Measurements from ENCODE around the gene AP5Z1.

AP5Z1 gene

DNA sequence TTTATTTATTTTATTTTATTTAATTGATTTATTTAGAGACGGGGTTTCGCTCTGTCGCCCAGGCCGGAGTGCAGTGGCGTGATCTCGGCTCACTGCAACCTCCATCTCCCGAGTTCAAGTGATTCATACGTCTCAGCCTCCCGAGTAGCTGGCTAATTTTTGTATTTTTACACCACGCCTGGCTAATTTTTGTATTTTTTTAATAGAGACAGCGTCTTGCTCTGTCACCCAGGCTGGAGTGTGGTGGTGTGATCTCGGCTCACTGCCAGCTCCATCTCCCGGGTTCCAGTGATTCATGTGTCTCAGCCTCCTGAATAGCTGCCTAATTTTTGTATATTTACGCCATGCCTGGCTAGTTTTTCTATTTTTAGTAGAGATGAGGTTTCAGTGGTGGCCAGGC lies 34.2 kb downstream of the AP5Z1 start:
- H3K9me3 Mint-ChIP-seq: no peaks in the 10 kb centered on the region
- no peak for ATAC-seq (replicated peaks)
- H3K4me1 Mint-ChIP-seq (ENCODE audit: low read depth in 2 of 2): peaks cover 3 to 7% of the 10 kb centered on the region in 2 donors
- peak overlapping the region; percentile 74 to 75 for H3K4me3 Mint-ChIP-seq
- no peak overlapping the region for H3K27ac Mint-ChIP-seq
- DNase-seq: no peak
- H3K27me3 Mint-ChIP-seq: peaks cover 25 to 28% of the 10 kb centered on the region in 2 donors
- peaks cover 3% of the 10 kb centered on the region for H3K36me3 Mint-ChIP-seq (ENCODE audit: insufficient read depth)

DNA sequence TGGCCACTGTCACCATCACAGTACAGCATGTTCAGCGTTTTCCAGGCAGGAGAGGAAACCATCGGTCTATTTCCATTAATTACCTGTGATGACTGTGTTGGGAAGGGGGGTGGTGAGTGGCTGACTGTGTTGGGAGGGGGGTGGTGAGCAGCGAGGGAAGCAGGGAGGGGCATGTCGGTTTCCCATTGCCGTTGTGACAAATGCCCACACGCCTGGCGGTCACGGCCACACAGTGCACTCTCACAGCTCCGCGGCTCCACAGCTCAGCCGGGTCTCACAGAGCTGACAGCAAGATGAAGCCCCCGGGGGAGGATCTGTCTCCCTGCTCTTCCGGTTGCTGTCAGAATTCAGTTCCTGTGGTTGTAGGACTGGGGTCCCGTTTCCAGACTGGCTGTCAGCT lies 39.0 kb downstream of the AP5Z1 start:
- Mint-ChIP-seq H3K9me3 (no peaks in the 10 kb centered on the region), H3K4me3 (no peak overlapping the region), H3K36me3 (ENCODE audit: insufficient read depth) (no peaks in the 10 kb centered on the region), H3K27ac (no peak overlapping the region), H3K27me3 (peaks cover 34 to 58% of the 10 kb centered on the region in 2 donors), H3K4me1 (ENCODE audit: low read depth in 2 of 2) (peaks cover 0 to 4% of the 10 kb centered on the region in 2 donors)
- no peak for DNase-seq
- no peak for ATAC-seq (replicated peaks)

- Mint-ChIP-seq H3K9me3 (no peaks in the 10 kb centered on the region), H3K27ac (no peak overlapping the region), H3K27me3 (peaks cover 40 to 64% of the 10 kb centered on the region in 2 donors), H3K36me3 (ENCODE audit: insufficient read depth) (no peaks in the 10 kb centered on the region), H3K4me1 (ENCODE audit: low read depth in 2 of 2) (no peaks in the 10 kb centered on the region), H3K4me3 (no peak overlapping the region)
- ATAC-seq (replicated peaks): no peak
- DNase-seq: no peak
Observed at GRCh38 chr7:4815121-4815520, 39.7 kb downstream of the AP5Z1 start.

DNA sequence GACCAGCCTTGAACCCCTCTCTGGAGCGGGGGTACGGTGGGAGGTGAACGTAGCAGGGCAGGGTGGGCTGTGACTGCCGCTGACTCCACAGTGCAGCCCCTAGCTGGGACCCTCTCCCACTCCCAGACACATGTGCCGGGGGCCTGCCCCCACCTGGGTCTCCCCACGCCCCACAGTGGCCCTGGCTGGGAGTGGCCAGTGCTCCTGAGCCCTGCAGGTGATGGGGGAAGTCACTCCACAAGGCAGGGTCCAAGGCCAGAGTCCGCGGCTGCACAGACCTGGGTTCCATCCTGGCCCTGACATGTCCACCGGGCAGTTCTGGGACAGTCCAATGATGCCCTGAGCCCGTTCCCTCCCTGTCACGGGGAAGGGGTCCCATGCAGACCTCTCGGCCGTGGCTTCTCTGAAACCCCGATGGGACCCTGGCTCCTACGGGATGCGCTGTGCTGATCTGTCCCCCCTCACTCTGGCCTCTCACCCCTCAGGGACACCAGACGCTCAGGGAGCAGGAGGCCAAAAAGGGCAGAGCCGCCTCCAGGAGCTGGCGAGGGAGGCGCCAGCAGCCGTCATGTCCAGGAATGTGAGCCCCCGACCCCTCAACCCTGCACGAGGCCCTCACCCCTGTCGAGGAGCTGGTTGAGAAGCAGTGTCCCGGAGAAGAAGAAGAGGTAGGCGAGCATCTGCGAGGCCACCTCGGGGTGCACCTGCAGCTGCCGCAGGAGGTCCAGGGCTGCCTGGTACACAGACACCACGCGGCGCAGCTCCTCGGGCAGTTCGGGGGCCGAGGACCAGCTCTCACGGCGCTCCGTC lies 40.4 kb downstream of the AP5Z1 start:
- no peak for DNase-seq
- H3K4me3 Mint-ChIP-seq: no peak overlapping the region
- H3K9me3 Mint-ChIP-seq: no peaks in the 10 kb centered on the region
- H3K27me3 Mint-ChIP-seq: peaks cover 36 to 67% of the 10 kb centered on the region in 2 donors
- H3K36me3 Mint-ChIP-seq (ENCODE audit: insufficient read depth): no peaks in the 10 kb centered on the region
- H3K27ac Mint-ChIP-seq: no peak overlapping the region
- H3K4me1 Mint-ChIP-seq (ENCODE audit: low read depth in 2 of 2): no peaks in the 10 kb centered on the region
- ATAC-seq (replicated peaks): no peak

- no peak overlapping the region for H3K4me3 Mint-ChIP-seq
- no peaks in the 10 kb centered on the region for H3K4me1 Mint-ChIP-seq (ENCODE audit: low read depth in 2 of 2)
- H3K27ac Mint-ChIP-seq: no peak overlapping the region
- no peaks in the 10 kb centered on the region for H3K36me3 Mint-ChIP-seq (ENCODE audit: insufficient read depth)
- DNase-seq (no peak), ATAC-seq (replicated peaks) (no peak)
- H3K9me3 Mint-ChIP-seq: no peaks in the 10 kb centered on the region
- H3K27me3 Mint-ChIP-seq: peaks cover 36 to 74% of the 10 kb centered on the region in 2 donors
Observed at GRCh38 chr7:4816419-4817080, 41.1 kb downstream of the AP5Z1 start.

DNA sequence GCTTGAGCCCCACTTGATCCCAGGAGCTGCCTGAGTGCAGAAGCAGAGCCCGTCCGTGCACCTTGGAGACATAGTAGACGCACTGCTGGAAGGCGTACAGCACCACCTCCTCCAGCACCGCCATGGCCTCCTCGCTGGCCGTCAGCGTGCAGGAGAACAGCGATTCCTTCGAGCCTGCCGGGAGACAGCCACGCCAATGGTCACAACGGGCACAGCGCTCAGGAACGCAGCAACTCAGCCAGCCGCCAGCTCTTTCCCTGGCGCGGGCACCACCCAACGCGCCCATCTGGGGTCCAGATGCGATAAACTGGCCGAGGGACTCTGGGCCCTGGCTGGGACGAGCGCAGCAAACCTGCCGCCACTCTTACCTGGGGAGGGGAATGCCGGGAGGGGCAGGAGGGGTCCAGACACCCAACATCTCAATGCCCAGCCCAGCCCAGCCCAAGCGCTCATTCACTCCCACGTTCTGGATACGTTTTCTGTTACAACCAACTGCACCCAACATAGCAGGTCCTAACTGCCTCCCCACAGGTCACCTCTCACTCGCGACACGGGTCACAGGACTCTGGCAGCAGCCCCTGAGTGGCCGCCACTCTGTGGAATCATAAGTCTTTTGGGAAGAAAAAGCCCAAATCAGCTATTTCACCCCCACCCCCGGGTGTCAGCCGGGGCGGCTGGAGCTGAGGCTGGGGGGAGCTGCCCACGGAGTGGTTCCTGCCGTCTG lies 41.9 kb downstream of the AP5Z1 start:
- Mint-ChIP-seq H3K4me3 (no peak overlapping the region), H3K4me1 (ENCODE audit: low read depth in 2 of 2) (no peaks in the 10 kb centered on the region), H3K27me3 (peaks cover 36 to 80% of the 10 kb centered on the region in 2 donors), H3K27ac (no peak overlapping the region), H3K36me3 (ENCODE audit: insufficient read depth) (no peaks in the 10 kb centered on the region), H3K9me3 (no peaks in the 10 kb centered on the region)
- ATAC-seq (replicated peaks) (no peak), DNase-seq (no peak)

- H3K27ac Mint-ChIP-seq: no peak overlapping the region
- ATAC-seq (replicated peaks) (no peak), DNase-seq (no peak)
- no peaks in the 10 kb centered on the region for H3K4me1 Mint-ChIP-seq (ENCODE audit: low read depth in 2 of 2)
- H3K9me3 Mint-ChIP-seq: no peaks in the 10 kb centered on the region
- H3K4me3 Mint-ChIP-seq: no peak overlapping the region
- H3K36me3 Mint-ChIP-seq (ENCODE audit: insufficient read depth): no peaks in the 10 kb centered on the region
- peaks cover 27 to 80% of the 10 kb centered on the region in 2 donors for H3K27me3 Mint-ChIP-seq
Observed at GRCh38 chr7:4818000-4818794, 42.8 kb downstream of the AP5Z1 start.

GRCh38 chr7:4819560-4820404 lies 44.4 kb downstream of the AP5Z1 start:
- ATAC-seq (replicated peaks): no peak
- no peaks in the 10 kb centered on the region for H3K9me3 Mint-ChIP-seq
- H3K4me3 Mint-ChIP-seq: no peak overlapping the region
- H3K27ac Mint-ChIP-seq: no peak overlapping the region
- no peaks in the 10 kb centered on the region for H3K4me1 Mint-ChIP-seq (ENCODE audit: low read depth in 2 of 2)
- no peaks in the 10 kb centered on the region for H3K36me3 Mint-ChIP-seq (ENCODE audit: insufficient read depth)
- peaks cover 16 to 69% of the 10 kb centered on the region in 2 donors for H3K27me3 Mint-ChIP-seq
- DNase-seq: no peak

DNA sequence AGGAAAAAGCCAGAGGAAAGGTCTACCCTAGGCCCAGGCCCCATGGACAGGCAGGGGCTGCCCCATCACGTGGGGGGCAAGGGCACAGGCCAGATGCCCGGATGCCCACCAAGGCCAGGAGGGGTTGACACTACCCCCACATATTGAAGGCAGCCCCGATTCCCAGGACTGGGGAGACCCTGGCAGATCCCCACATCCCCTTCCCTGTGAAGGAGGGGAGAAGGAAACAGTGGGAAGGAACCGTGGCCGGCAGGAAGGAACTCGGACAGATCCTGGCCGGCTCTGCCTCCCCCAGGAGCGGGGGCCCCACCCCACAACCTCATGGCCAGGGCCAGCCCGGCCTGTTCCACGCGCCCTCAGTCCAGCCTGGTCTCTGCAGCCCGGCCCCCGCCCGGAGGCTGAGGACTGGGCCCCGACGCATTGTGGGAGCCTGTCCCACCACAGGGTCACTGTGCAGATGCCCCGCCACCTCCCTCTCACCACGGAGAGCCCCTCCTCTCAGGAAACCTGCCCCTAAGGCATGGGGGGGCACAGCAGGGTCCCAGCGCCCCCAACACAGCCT lies 45.1 kb downstream of the AP5Z1 start:
- no peaks in the 10 kb centered on the region for H3K9me3 Mint-ChIP-seq
- H3K27me3 Mint-ChIP-seq: peaks cover 21 to 73% of the 10 kb centered on the region in 2 donors
- no peak for DNase-seq
- H3K4me1 Mint-ChIP-seq (ENCODE audit: low read depth in 2 of 2): no peaks in the 10 kb centered on the region
- H3K4me3 Mint-ChIP-seq: no peak overlapping the region
- H3K27ac Mint-ChIP-seq: no peak overlapping the region
- H3K36me3 Mint-ChIP-seq (ENCODE audit: insufficient read depth): no peaks in the 10 kb centered on the region
- ATAC-seq (replicated peaks): no peak

DNA sequence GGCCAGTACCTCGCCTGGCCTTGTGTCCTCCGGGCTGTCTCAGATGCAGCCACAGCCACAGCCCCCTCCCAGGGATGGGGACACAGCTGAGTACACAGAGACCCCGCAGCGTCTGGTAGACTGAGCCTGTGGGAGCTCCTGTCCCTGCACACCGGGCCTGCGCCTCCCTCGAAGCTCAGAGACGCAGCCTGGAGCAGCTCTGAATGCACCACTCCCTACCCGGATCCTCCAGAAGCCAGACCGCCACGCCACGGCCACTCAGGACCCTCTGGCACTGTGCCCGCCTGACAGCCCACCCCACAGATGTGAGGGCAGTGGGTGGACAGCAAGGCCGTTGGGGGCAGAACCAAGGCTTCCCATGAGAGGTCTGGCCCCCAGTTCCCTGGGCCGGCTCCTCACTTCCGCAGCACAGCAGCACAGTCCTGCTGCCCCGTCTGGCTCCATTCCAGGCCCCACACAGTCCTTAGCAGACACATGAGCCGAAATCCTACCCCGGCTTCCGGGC lies 45.6 kb downstream of the AP5Z1 start:
- Mint-ChIP-seq H3K27me3 (peaks cover 24 to 70% of the 10 kb centered on the region in 2 donors), H3K36me3 (ENCODE audit: insufficient read depth) (no peaks in the 10 kb centered on the region), H3K4me1 (ENCODE audit: low read depth in 2 of 2) (no peaks in the 10 kb centered on the region), H3K9me3 (no peaks in the 10 kb centered on the region), H3K27ac (no peak overlapping the region), H3K4me3 (no peak overlapping the region)
- DNase-seq (no peak), ATAC-seq (replicated peaks) (no peak)

GRCh38 chr7:4822677-4823076 lies 47.3 kb downstream of the AP5Z1 start:
- no peak for DNase-seq
- Mint-ChIP-seq H3K36me3 (ENCODE audit: insufficient read depth) (no peaks in the 10 kb centered on the region), H3K27me3 (peaks cover 28 to 56% of the 10 kb centered on the region in 2 donors), H3K27ac (no peak overlapping the region), H3K4me1 (ENCODE audit: low read depth in 2 of 2) (no peaks in the 10 kb centered on the region), H3K9me3 (no peaks in the 10 kb centered on the region), H3K4me3 (no peak overlapping the region)
- no peak for ATAC-seq (replicated peaks)

DNA sequence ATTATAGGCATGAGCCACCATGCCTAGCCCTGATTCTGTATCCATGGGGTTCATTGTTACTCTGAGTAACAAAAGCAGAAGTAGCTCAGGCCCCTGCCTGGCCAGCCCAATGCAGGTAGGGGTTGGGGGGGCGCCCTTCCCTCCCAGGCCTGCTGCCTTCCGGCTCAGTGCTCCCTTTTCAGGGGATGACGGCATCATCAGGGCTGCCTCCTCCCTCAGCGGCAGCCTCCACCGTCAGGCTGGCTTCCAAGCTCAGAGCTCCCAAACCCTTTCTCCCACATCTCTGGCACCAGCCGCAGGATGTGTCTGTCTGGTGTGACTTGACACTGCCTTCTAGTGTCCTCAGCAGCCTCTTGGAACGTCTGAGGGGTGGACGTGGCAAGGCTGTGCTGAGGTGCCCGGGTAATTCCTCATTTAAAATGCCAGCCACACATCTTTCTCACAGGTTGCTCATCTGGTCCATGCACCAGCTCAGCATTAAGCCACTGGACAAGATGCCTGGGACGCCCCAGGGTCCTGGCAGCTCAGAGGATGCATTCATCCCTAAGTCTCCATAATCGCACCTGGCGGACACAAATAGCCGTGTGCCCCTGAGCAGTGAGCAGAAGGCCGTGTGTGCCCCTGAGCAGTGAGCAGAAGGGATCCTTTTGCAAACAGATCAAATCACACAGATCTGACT lies 48.2 kb downstream of the AP5Z1 start:
- no peak overlapping the region for H3K27ac Mint-ChIP-seq
- no peaks in the 10 kb centered on the region for H3K36me3 Mint-ChIP-seq (ENCODE audit: insufficient read depth)
- H3K4me1 Mint-ChIP-seq (ENCODE audit: low read depth in 2 of 2): no peaks in the 10 kb centered on the region

More for the DNA sequence above, 48.2 kb downstream of the AP5Z1 start:
- ATAC-seq (replicated peaks) (no peak), DNase-seq (no peak)
- Mint-ChIP-seq H3K27me3 (peaks cover 28 to 52% of the 10 kb centered on the region in 2 donors), H3K9me3 (no peaks in the 10 kb centered on the region), H3K4me3 (no peak overlapping the region)

Data from effector memory CD8-positive, alpha-beta T cell (primary cell).